ENCODE results near the gene SLC17A7.

The SLC17A7 gene

GRCh38 chr19:49427855-49428546 is 13.3 kb downstream of the SLC17A7 start:
- DNase-seq (ENCODE audit: low read depth) = no peak

DNA sequence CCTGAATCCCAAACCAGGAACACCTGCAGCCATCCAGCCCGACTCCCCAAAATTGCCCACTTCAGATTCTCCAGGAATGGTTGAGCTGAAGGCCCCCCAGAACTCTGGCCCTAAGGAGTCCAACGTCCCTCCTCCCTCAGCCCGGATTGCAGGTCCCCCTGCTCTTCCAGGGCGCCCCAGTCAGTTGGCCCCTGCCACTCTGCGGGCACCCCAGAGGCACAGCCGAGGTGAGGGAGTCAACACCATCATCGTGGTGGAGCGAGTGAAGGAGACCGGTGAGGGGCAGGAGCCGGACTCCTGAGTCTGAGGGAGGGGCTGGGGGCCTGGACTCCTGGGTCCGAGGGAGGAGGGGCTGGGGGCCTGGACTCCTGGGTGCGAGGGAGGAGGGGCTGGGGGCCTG is 14.0 kb downstream of the SLC17A7 start:
- no peak for DNase-seq (ENCODE audit: low read depth)

DNA sequence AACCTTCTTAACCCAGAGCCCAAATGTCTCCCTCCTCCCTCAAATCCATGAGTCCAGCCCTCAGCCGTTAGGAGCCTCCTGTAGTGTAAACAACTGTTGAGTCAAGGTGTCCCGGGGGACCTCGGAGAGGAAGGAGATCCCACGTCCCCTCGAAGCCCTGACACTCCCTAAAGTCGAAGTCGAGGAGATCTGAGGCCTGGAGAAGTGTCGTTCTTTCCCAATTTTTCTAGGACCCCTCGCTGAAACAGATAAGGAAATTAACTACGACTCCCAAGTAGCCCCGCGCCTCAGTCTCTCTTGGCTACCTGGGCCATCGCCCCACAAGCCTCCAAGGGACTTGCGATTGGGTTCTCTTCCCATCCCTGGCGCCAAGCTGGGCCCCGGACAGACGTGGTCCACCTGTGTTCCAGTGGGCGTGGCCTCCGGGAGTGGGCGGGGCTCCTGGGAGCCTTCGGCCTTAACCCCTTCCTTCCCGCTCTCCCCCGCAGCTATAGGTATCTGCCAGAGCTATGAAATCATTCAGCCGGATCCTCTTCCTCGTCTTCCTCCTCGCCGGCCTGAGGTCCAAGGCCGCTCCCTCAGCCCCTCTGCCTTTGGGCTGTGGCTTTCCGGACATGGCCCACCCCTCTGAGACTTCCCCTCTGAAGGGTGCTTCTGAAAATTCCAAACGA is 15.3 kb downstream of the SLC17A7 start:
- no peak for DNase-seq (ENCODE audit: low read depth)

DNA sequence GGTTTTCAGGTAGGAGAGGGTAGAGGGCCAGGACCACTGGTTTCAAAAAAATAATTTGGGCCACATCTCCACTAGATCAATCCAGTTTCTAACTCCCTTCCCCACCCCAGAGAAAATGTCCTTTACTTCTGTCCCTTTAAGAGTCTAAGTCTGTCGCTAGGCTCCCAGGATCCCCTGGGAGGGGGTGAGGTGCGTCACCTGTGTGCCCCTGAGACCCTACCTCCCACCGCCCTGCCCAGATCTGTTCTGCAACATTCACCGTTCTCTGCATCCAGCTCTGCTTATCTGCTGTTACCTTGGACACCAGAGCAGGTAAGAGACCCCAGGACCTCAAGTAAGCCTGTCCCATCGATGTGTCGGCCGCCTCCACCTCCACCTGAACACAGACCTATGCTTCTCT is 16.1 kb downstream of the SLC17A7 start, which contains the start of gene GFY:
Gene GFY (plus strand): TSS at position 211 of the 400 bp plus-strand sequence. CDS start 1,043 bp downstream, outside the sequence.
- DNase-seq (ENCODE audit: low read depth) = no peak

DNA sequence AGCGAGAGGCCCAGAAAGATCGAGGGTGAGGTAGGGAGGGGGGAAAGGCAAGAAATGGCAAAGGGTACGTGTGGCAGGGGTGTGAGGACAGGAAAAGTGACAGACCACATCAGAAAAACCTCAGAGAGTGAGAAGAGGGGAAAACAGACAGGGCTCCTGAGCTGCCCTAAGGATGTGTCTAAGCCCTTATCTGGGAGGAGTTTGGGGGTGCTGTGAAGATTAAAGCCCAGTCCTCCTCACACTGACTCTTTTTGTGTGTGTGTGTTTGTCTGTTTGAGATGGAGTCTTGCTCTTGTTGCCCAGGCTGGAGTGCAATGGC is 17.4 kb downstream of the SLC17A7 start:
- DNase-seq (ENCODE audit: low read depth) = no peak

DNA sequence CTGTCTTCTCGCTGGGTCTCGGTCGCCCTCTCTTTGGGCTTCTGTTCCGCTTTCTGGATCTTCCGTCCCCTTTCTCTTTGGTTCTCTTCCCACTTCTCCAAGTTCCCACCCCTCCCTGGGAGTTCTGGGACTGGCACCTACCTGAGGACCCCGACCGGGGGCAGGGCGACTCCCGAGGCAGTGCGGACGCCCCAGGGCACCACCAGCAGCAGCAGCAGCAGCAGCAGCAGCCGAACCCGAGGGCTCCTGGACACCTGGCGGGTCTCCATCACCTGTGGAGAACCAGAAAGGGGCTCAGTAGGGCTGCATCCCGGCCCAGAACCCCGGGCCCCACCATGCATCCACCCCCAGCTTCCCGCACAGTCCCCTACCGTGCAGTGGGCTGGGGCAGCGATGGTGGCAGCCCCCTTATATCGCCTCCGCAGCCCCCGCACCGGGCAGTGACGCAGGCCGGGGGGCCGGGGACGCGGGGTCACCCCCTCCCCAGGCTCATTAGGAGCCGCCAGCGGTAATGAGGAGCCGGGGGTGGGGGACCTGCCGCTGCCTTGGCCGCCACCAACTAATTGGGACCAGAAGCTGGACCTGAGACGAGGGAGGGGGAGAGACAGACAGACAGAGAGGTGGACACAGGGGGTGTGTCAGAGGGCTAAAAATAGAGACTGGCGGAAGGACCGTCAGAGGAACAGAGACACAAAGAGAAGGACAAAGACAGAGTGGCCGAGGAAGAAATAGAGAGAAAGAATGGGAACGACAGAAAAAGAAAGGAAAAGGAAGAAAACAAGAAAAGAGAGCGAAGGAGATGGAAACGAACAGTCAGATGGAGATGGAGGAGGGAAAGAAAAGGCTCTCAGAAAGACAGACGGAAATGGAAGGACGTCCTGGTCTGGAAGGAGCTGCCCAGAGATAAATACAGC is 18.0 kb downstream of the SLC17A7 start, which contains the start of gene PTH2:
Gene PTH2 (minus strand): TSS at position 371 of the 914 bp plus-strand sequence. CDS start 102 bp downstream, at position 269.
- no peak for DNase-seq (ENCODE audit: low read depth)

GRCh38 chr19:49422407-49423070 is 18.8 kb downstream of the SLC17A7 start:
- DNase-seq (ENCODE audit: low read depth) = no peak

DNA sequence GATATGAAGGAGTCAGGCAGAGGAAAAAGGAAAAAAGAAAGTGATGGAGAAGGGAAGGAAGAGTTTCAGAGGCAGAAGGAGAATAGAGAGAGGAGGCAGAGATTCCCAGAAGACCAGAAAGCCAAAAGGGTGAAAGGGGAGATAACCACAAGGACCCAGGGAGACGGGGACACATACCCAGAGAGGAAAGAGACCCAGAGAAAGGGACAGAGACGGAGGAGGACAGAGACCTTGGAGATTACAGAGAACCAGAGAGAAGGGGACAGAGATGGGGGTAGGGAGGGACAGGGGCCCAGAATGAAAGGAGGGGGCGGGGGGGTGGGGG is 19.5 kb downstream of the SLC17A7 start:
- DNase-seq (ENCODE audit: low read depth) = no peak

DNA sequence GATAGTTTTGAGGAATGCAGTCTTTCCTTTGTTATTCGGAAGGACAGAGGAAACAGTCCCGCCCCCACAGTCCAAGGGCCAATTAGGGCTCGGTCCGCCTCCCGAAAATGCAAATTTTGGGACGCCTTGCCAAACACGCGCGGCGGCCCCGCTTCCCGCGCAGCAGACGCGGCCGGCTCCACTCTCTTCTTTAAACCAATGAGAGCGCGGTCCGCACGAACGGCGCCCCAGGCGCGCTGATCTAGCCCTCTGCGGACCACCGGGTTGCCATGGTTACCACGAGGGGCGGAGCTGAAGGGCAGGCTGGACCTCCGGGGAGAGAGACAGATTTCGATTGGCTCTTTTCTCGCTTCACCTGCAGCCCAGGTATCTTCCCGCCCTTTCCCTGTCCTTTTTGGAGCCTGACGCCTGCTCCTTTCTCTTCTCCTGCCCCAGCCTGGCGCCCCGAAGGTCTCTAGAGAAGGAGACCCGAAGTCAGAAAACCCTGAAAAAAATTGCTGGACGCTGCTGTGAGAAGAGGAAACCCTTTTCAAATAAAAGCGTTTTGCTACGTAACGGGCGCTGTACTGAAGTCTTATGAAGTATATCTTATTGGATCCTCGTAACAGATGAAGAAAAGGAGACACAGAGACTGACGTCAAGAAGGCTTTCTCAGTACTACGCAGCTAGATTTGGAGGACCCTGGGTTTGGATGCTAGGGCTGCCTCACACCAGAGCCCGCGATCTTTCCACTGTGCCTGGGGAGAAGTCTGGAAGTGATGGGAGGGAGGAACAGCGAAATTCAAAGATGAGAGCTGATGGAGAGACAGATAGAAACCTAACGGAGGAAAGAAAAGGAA is 20.1 kb downstream of the SLC17A7 start:
- DNase-seq (ENCODE audit: low read depth) = no peak

- no peak for DNase-seq (ENCODE audit: low read depth)
These were observed 21.1 kb downstream of the SLC17A7 start for GRCh38 chr19:49420227-49420626.

- DNase-seq (ENCODE audit: low read depth) = no peak
These were observed 22.2 kb downstream of the SLC17A7 start for GRCh38 chr19:49419173-49419572.

DNA sequence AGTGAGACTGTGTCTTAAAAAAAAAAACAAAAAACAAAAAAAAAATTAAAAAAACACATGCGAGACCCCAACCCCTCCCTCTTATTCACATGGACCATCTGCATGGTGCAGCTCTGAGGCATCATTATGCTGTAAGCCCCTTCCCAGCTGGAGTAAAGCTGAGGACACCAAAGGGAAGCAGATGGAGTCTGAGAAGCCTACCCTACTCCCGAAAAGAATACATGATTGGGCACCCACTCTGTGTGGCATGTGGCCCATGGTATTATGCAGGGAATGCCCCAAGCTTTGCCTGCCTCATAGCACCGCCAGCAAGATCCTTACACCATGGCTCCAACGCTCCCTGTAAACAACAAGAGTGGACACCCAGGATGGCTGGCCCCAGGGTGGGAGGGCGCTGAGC is 22.8 kb downstream of the SLC17A7 start:
- DNase-seq (ENCODE audit: low read depth) = no peak

- DNase-seq (ENCODE audit: low read depth) = no peak
These were observed 24.2 kb downstream of the SLC17A7 start for GRCh38 chr19:49417088-49417487.

- no peak for DNase-seq (ENCODE audit: low read depth)
These were observed 25.5 kb downstream of the SLC17A7 start for GRCh38 chr19:49415810-49416200.

GRCh38 chr19:49415102-49415809 is 26.1 kb downstream of the SLC17A7 start:
- no peak for DNase-seq (ENCODE audit: low read depth)

DNA sequence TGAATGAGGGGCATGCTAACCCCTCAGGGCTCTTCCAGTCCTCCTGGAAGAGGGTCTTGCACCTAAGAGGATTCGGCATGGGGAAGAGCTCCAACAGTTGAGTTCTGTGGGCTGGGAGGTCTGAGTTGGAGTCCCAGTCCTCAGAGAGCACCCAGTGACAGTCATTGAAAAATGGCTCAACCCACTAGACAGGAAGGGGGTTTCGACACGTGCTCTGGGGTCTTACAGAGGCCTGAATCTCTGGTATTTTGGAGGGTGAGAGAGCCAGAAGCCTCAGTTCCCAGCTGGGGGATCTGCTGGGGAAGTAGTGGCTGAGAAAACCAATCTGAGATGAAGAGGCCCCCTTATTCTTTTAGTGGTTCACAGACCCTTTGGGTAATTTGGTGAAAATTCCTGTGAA is 27.1 kb downstream of the SLC17A7 start:
- DNase-seq (ENCODE audit: low read depth) = no peak

- DNase-seq (ENCODE audit: low read depth) = no peak
These were observed 28.0 kb downstream of the SLC17A7 start for GRCh38 chr19:49413348-49413747.

DNA sequence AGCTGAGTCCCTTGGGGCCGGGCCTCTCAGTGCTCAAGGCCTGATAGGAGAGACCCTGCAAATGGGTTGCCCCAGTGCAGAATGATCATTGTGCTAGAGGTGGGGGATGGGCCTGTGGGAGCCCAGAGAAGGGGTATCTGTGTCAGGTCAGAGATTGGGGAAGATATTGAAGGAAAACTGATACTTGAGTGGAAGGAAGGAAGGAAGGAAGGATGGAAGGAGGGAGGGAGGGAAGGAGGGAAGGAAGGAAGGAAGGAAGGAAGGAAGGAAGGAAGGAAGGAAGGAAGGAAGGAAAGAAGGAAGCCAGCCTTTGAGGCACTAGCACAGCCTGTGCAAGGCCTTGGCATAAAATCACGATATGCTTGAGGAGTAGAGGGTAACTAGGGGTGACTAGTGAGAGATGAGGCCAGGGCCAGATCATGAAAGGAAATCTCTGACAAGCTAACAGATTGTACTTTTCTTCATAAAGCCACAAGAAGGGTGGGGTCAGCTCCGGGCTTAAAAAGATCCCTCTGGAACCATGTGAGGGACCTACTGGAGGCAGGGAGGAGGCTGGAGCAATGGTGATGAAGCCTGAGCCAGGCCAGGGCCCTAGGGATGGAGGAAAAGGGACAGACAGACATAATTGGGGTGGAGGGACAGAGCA is 29.5 kb downstream of the SLC17A7 start:
- no peak for DNase-seq (ENCODE audit: low read depth)

- no peak for DNase-seq (ENCODE audit: low read depth)
These were observed 31.8 kb downstream of the SLC17A7 start for GRCh38 chr19:49409441-49410029.
